ENCODE measurements around the gene ROBO1.

ROBO1 gene

GRCh38 chr3:79664455-79664854, 103.3 kb downstream of the ROBO1 start:
- no peak for DNase-seq

DNA sequence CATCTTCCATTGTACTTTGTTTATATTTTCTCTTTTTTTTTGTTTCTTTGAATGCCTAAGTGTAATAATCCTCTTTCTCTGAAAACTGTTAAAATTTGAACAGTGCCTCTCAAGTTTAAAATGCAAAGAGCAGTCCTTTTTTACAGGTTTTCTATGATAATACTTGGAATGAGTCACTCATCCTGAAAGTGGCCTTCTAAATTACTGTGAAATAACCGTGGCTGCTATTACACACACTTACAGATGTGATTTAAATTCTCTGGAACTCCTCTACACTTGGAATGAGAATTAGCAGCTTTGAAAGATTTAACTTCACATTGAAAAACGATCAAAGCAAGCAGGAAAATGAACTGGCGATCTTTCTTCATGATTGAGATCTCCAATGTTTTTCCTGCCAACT, 105.9 kb downstream of the ROBO1 start:
- no peak for DNase-seq

DNA sequence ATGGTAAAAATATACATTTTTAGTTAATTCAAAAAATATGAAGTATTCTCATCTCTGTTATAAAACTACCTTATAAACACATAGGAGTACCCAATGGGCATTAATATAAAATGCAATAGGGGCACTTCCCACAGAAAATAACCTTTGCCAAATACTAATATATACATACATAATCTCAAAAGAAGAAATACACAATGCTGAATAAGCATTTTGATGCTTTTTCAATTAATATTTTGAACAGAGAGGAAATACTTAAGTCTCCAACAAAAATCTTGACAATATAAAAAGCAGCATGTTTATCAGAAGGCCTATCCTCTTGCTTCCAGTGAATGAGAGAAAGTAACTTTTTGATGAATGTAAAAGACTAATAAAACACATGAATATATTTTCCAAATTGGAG, 110.7 kb downstream of the ROBO1 start:
- no peak for DNase-seq

DNA sequence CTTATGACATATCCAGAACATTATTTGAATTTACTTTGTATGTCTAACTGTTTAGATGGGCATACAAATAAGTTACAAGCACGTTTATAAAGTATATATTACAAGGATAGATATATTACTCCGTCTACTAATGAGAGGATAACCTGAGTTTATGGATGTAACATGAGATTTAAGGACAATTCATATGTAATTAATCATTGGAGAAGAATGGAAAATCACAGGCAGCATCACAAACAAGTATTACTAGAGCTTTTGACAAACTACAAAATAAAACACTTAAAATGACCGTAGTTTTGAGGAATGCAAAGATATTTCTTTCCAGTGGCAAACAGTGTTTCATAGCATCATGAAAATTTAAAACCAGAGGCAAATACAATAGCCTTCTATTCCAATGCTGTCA, 113.8 kb downstream of the ROBO1 start:
- no peak for DNase-seq

DNA sequence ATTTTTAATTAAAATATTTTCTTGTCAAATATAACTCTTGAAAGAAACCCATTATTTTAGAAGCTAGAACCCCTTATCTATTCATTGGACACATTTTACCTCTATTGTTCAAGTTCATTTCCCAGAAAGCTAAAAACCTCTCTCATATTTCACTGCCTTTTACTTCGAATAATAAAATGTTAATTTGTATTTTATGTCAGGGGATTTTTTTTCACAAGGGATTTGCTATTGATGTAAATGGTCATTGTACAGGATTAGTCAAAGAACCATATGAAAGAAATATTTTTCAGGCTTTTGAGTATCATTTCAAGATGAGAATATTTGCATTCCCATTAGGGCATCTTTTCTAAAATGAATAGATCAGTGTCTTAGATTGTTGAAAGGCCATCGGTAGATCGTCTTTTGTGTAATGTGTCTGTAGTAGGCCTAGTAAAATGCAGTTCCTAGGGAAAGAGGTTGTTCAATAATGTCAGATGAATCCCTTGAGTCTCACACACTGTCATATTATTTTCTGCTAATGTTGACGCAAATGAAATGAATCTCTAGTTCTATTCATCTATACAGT, 114.5 kb downstream of the ROBO1 start:
- no peak for DNase-seq

- no peak for DNase-seq
These were observed 116.2 kb downstream of the ROBO1 start for GRCh38 chr3:79651536-79652065.

- no peak for DNase-seq
These were observed 127.9 kb downstream of the ROBO1 start for GRCh38 chr3:79639855-79640254.

DNA sequence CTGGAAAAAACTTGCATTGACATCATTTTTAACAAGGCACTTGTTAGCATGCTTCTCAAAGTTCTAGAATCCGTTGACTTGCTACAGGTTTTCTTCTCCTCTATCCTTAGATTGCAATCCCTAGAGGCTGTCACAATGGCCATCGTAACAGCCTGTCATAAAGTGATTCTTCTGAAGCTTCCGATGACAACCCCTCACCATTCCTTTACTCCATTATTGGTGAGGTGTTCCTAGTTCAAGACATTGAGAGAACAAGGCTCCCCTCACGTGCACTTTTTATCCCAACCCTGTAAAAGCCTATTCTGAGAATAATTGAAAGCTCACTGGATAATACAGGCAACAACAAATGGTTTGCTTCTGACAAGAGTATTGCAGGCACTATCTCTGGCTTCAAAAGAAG, 131.4 kb downstream of the ROBO1 start:
- DNase-seq, result no peak

DNA sequence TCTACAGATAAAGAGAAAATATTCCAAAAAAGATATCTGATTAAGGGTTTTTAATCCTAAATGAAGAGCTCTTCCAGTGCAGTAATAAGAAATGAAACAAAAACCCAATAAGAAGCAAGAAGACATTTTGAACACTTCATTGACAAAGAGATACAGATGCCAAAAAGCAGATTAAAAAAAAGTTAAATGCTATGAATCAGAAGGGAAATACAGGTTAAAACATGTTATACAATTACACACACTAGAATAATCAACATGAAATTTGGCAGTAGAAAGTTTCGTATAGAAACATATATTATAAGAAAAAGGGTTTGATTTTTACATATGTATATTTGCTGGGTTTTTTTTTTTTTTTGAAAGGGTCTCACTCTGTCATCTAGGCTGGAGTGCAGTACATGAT, 135.0 kb downstream of the ROBO1 start:
- DNase-seq, result no peak

GRCh38 chr3:79618883-79619282, 148.9 kb downstream of the ROBO1 start:
- DNase-seq, result no peak

DNA sequence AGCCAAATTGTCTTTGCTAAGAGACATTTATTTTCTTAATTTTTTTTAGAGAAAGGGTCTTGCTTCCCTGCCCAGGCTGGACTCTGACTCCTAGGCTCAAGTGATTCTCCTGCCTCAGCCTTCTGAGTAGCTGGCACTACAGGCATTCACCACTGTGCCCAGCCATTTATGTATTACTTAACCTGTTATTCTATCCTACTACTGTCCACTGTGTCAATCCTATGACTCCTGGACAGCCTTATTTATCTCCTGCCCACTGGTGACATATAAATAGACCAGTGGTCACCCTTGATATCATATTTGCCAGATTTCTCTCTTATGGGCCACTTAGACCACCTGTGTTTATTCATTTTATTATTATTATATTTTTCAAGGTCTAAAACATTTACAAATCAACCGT, 161.4 kb downstream of the ROBO1 start:
- no peak for DNase-seq

- DNase-seq, result no peak
These were observed 163.1 kb downstream of the ROBO1 start for GRCh38 chr3:79604681-79605080.

DNA sequence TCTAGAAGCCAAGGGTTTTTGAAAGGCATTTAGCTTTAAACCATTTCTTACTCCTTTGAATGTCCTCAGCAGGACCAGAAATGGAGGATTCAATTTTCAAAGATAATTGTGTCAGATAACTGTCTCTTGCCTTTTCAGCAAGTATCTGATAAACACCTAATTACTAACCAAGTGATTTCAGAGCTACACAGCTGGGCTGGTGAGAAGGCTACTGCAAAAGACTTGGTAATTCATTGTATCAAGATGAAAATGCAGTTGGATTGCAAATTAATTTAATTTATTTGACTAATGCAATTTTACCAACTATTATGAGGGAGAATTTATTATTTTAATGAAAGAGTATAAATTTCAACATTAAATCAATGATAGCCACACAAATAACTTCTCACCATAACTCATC, 165.4 kb downstream of the ROBO1 start:
- DNase-seq, result no peak

DNA sequence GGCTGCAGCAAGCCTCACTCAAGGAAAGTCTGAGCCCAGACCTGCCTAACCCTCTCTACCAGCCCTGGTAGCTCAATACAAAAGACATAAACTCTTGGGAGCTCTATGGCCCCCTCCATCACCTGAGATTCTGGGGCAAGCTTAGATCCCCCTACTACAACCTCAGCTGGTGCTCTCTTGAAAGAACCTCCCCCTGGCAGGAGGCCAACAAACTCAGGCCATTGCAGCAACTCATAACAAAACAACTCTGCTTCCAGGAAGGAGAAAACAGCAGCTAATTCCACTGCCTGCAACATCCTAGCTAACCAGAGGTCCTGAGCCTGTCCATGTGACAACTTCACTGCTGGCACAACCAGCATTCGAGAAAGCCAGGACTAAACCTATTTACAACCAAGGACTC, 169.2 kb downstream of the ROBO1 start:
- DNase-seq, result no peak

GRCh38 chr3:79597709-79598108, 170.1 kb downstream of the ROBO1 start:
- no peak for DNase-seq

GRCh38 chr3:79587150-79587549, 180.6 kb downstream of the ROBO1 start:
- no peak for DNase-seq

DNA sequence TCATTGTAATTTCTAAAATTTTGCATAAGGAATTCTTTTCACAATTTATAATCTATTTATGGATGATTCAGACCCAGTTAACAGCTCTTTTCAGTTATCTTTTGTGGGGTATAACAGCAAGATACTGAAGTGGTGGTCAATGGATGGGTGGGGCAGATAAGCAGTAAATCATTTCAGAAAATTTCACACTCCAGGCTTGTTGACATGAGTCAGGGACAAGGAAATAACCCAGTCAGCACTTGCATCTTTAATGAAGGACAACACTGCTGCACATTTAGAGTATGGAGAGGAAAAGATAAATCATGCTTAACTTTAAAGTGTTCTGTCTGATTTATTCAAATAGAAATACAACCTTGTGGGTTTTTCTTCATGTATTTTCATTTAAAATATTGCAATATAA, 181.6 kb downstream of the ROBO1 start:
- no peak for DNase-seq

DNA sequence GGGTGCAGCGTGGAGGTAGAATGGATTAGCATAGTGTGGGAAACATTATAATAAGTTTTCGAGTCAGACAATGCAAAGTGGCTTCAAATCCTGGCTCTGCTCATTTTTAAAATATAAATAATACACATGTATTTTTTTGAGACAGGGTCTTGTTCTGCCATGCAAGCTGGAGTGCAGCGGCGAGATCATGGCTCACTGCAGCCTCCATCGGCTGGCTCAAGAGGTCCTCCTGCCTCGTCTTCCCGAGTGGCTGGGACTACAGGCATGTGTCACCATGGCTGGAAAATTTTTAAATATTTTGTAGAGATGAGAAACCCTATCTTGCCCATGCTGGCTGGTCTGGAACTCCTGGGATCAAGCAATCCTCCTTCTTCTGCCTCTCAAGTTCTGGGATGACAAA, 194.9 kb downstream of the ROBO1 start:
- DNase-seq, result no peak

GRCh38 chr3:79568938-79569337, 198.9 kb downstream of the ROBO1 start:
- no peak for DNase-seq

DNA sequence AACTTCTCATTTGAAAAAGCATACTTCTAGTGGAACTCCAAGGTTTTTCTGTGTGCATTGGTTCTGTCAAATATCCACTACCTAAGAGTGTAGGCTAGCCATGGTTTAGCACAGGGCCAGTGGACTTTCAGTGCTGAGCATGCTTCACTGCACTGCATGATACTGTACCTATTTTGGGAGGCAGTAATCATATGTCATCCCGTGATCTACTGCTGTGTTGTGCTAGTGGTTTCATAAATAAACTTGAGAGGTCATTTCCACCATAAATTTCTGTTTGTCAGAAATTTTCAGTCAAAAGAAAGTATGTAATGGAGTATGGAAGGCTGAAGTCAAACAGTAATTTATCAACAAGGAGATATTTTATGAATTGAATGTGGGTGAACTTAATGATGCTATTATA, 203.6 kb downstream of the ROBO1 start:
- DNase-seq, result no peak

GRCh38 chr3:79560698-79561097, 207.1 kb downstream of the ROBO1 start:
- no peak for DNase-seq

GRCh38 chr3:79558943-79559342, 208.9 kb downstream of the ROBO1 start:
- no peak for DNase-seq

DNA sequence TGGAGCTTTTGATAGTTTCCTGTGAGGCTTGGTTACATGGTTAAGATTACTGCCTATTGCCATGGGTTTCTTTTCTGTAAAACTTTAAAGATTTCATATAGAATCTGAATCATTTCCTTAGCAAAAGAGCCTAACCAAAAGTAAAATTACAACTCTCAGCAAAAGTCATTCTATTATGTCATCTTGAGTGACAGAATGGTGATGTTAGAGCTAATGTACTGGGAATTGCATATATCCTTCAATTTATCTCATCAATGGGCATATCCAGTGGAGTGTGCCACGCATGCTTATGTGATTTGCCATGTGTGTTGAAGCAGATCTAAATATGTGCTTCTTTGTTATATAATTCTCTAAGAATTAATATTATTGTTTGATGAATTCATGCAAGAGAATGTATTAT, 212.1 kb downstream of the ROBO1 start:
- no peak for DNase-seq

- DNase-seq, result no peak
These were observed 215.8 kb downstream of the ROBO1 start for GRCh38 chr3:79551997-79552396.

- no peak for DNase-seq
These were observed 216.4 kb downstream of the ROBO1 start for GRCh38 chr3:79551321-79551892.
